Stimulated activated CD4-positive, alpha-beta T cell treated with anti-CD3 and anti-CD28 coated beads, Interleukin-4, amount 100 ng/mL, for 1 hour (primary cell): Measurements from ENCODE around the gene MCRIP1.

ENCODE experiments used
- DNase-seq: peaks from one replicate; pipeline ENCODE4 v3.0.0-alpha.2; 2020

The MCRIP1 gene

DNA sequence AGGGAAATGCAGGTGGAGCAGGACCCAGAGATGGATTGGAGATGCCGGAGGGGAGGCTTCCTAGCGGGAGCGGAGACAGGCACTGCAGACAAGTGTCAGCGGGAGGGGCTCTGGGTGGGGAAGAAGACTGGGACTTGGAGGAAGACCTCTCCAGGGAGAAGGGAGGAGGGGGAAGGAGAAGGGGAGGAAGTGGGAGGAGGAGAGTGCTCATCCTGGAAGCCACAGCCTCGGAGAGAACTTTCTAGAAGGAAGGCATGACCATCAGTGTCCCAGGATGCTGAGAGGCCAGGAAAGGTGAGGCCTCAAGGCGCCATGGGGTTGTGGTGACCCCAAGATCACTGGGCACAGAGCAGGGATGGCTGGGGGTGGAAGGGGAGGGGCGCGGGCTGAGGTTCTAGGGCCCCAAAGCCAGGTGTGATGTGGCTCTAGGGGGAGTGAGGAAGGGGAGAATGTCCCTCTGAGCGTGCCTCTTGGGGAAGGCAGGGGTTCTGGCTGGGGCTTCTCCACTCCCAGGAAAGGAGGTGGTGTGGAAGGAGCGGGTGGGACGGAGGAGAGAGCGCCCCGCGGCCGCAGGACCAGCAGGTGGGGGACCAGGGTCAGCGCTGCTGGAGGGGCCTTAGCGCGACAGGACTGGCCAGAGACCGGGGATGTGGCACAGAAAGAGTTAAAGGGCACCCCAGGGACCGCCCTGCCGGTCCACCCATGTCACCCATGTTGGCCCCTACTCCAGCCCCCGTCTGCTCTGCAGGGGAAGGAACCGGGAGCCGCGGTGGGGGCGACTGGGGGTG, 30.0 kb downstream of the MCRIP1 start:
- no peak for DNase-seq

DNA sequence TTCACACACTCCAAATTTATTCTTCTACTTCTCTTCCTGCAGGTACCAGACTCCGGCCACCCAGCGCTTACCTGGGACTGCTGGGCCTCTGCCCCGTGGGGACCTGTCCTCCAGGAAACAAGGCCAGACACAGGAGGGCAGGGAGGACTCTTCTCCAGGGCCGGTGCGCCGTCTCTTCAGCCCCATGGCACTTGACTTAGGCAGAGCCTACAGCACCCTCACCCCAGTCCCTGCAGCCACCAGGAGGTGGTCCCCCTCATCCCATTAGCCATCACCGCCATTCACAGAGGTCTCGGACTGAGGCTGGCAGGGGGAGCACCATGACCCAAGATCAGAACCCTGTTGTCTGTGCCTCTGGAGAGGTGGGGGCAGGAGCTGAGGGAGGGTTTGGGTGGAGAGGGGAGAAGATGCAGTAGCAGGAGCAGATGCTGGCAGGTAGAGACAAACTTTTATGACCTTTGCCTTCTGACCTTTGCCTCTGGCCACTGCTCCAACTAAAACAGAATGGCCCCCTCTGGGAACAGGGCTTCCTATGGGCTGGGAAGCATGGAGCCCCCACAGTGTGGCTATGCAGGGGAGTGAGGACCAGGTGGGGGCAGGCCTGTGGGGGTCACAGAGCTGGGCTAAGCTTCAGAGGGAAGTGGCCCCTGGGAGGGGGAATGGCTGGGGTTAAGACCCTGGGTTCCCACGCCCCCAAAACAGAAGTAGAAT, 30.9 kb downstream of the MCRIP1 start:
- no peak for DNase-seq

DNA sequence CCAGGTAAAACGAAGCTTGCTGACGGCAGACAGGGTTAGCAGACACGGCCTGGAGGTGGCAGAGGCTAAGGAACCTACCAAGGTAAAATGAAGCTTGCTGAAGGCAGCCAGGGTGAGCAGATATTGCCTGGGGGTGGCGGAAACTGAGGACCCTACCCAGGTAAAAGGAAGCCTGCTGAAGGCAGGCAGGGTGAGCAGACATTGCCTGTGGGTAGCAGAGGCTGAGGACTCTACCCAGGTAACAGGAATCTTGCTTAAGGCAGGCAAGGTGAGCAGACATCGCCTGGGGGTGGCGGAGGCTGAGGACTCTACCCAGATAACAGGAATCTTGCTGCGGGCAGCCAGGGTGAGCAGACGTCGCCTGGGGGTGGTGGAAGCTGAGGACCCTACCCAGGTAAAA, 31.8 kb downstream of the MCRIP1 start:
- no peak for DNase-seq

DNA sequence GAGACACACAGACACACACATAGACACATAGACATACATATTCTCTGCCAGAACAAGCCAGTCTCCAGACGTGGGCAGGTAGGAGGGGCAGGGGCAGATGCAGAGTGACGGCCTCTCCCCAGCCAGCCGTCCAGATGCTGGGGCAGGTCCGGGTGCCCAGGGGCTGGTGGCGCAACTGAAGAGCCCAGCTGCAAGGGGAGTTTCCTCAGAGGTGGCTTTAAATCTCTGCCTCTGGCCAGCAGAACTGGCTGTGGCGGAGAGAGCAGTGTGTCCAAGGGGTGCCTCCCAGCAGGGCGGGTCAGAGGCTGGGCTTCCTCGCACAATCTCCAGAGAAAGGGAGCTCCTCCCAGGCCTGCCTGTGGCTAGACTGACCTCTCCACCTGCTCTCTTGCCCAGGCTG, 38.6 kb downstream of the MCRIP1 start:
- no peak for DNase-seq

DNA sequence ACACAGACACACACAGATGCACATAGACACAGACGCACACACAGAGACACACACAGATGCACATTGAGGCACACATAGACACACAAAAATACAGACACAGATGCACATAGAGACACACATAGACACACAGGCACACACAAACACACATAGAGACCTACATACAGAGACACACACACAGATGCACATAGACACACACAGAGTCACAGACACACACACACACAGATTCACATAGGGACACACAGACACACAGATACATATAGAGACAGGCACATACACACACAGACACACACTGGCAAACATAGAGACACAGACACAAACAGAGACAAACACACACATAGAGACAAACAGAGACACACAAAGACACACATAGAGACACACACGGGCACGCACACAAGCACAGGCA, 39.0 kb downstream of the MCRIP1 start:
- DNase-seq, result no peak

DNA sequence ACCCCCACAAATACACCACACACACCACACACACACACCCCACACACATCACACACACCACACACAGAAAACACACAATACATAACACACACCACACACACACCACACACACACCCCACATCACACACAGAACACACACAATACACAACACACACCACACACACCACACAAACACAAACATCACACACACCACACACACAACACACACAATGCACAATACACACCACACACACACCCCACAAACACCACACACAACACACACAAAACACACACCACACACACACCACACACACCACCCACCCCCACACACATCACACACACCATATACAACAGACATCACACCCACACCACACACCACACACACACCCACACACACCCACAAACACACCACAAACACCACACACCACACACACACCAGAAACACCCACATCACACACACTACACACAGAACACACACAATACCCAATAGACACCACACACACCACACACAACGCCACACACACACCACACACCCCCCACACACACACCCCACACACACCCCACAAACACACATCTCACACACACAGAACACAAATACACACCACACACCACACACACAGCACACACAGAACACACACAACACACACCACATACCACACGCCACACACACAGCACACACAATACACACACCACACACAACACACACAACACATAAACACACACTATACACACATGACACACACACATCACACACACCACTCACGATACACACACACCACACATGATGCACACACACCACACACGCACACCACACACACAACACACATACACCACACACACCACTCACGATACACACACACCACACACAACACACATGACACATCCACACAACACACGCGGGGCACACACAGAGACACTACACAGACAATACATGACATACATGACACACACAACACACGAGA, 40.1 kb downstream of the MCRIP1 start:
- no peak for DNase-seq
